Measurements from ENCODE around the gene IFI27L1.
"Not testable (repeated sequence)": the region's sequence is repeated elsewhere in the genome, so short reads cannot be mapped to it uniquely, and the experiment has no call there.

The IFI27L1 gene

DNA sequence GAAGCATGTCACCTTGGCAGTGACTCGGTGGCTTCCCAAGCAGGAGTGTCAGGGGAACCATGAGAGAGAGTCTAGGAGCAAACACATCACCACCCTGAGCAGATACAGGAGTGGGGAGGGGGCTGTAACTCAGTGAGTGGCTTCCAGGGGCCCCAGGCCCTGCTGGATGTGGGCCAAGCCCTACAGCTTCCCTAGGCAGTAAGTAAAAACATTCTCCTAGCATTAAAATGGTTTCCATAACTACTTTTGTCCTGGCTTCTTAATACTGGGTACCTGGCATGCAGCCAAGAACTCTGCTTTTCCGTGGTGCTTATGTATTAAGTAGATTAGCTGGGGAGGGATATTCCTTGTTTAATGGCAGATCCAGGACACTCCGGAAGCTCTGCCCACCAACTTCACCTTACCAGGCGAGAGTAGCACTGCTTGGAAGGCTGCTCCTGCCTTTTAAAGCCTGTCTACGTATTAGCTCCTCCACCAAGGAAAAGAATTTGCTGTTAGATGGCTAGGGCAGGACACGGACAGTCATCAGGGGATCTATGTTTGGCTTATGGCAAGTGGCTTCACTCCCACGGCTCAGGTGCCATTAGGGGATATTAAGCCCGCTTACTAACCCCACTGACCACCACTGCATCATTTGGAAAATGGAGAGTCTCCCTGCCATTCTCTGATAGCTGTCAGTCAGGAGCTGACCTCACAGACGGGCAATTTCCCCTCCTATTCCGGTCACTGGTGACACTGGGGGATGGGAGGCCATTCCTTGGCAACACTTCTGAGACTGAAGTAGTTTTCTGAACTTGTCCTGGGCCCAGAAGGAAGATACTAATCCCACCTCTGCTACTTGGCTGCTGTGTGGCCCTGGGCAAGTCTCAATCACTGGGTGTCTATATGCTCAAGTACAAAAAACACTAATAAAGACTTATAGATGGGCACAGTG, 32.2 kb upstream of the IFI27L1 start:
- no peak for DNase-seq

DNA sequence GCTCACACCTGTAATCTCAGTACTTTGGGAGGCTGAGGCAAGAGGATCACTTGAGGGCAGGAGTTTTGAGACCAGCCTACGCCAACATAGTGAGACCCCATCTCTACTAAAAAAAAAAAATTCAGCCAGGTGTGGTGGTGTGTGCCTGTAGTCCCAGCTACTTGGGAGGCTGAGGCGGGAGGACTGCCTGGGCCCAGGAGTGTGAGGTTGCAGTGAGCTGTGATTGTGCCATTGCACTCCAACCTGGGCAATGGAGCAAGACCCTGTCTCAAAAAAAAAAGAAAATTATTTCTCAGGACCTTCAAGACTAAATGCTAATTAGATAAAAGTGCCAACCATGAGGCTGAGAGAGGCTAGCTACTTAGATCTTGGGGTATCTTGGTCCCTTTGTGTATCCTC, 31.5 kb upstream of the IFI27L1 start:
- no peak for DNase-seq

DNA sequence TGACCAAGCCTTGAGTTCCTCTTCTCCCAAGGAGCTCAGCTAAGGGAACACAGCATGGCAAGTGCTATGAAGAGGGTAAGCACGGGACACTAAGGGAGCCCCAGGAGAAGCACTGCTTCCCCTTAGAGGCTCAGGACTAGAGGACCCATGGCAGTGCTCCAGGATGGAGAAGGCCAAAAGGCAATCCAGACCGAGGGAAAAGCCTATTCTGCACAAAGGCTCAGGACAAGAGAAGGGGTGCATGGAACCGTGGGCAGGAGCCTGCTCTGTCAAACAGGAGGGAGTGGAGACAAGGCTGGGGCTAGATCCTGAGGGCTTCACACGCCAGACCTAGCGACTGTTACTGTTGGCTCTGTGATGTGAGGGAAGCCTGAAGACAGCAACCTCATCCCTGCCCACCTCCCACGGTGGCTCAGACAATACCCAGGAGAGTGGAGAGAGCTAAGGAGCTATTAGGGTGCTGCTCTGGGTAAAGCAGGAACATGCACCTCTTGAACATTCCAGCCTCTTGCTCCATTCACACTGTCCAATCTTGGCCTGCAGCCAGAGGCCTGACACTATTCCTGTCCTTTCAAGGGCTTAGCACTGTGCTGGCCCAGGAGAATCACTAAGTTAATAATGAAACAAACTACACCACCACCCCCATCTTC, 30.8 kb upstream of the IFI27L1 start:
- no peak for DNase-seq

GRCh38 chr14:94051115-94051514, 30.0 kb upstream of the IFI27L1 start:
- DNase-seq: no peak

- no peak for DNase-seq
Observed at GRCh38 chr14:94051779-94052178, 29.3 kb upstream of the IFI27L1 start.

GRCh38 chr14:94052199-94052598, 28.9 kb upstream of the IFI27L1 start:
- DNase-seq: no peak

GRCh38 chr14:94052662-94053061, 28.4 kb upstream of the IFI27L1 start:
- DNase-seq: no peak

DNA sequence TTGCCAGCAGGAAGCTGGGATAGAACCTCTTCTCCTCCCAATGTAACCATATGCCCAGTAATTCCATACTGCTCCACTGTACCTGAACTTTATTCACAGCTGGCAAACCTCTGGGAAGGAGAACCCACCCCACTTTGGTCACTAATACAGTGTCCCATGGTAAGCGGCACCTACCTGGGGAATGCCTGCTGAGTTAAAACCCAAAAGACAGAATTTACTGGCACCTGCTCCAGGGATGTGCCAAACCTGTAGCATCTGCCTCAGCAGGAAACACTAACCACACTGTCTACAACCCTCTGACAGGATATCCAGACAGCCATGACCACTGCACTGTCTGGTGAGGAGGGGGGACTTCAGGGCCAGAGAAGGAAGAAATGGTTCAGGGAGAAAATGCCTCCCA, 26.7 kb upstream of the IFI27L1 start:
- DNase-seq: no peak

GRCh38 chr14:94054936-94055335, 26.2 kb upstream of the IFI27L1 start:
- DNase-seq: no peak

GRCh38 chr14:94056579-94057308, 24.4 kb upstream of the IFI27L1 start:
- no peak for DNase-seq

DNA sequence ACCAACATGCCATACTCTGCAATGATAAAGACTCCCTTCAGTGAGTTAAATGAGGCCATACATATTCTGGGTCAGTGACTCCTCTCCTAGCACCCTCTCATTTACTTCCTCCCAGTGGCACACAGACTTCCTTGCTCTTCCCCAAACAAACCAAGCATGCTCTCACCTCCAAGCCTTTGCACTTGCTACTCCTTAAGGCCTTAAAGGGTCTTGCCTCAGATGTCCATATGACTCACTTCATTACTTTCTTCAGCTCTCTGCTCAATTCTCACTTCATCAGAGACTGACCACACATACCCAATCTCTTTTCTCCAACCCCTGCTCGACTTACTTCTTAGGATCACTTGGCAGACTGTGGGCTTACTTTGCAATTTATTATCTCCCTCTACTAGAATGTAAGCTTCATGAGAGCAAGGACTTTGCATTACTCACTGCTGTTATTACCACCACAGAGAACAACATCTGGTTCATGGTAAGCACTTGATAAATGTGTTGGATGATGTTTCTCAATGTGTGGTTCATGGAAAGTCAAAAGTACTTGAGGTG, 22.9 kb upstream of the IFI27L1 start:
- no peak for DNase-seq

DNA sequence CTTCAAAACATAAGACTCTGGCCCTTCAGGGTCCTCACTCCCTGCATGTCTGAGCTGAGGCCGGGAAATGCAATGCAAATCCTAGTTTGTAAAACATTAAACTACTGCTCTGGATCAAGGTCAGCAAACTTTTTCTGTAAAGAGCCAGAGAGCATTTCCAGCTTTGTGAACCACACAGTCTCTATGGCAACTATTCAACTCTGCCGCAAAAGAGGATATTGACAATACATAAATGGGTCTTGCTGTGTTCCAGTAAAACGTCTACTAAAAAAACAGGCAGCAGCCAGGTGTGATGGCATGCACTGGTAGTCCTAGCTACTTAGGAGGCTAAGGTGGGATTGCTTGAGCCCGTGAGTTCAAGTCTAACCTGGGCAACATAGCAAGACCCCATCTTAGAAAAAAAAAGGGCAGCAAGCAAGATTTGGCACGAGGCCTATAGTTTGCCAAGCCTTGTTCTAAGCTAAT, 22.4 kb upstream of the IFI27L1 start:
- no peak for DNase-seq

DNA sequence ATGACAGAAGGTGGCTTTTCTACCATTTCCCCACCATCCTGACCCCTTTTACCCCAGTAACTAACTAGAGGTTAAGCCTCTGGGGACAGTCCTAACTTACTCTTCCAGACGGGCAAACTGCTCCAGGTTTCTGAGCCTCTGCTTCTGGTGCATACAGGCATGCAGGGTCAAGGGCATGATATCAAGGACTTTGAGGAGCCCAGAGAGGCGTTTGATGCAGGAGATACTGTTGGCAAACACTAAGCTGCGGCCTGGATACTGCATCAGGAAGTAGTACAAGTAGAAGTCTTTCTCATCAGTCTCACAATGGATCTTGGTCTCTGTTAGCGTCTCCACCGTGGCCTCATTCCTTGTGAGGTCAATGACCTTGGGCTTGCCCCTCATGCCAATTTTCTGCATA, 21.1 kb upstream of the IFI27L1 start:
- no peak for DNase-seq

DNA sequence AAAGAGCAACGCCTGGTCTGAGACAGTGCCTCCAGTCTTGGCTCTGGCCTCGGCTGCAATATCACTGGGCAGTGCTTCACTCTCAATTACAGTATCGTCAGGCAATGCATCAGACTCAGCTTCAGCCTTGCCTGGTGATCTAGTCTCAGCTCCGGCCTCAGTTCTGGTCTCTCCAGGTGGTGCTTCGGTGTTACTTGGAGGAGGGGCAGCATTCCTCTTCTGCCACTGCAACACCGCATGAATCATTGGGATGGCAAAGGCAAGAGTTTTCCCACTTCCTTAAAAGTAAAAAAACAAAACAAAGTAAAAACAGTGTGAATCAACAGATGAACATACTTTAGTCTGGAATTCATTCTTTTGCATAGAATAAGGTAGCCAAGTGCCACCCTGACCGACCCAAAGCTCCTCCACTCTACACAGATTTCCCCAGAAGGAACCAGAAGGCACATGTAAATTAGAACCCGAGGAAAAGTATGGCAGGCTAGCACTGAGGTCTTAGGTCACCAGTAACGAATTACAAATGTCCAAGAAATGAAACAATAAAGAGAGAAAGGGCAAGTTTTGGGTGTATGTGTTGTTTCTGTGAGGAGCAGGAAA, 18.7 kb upstream of the IFI27L1 start:
- DNase-seq: no peak

DNA sequence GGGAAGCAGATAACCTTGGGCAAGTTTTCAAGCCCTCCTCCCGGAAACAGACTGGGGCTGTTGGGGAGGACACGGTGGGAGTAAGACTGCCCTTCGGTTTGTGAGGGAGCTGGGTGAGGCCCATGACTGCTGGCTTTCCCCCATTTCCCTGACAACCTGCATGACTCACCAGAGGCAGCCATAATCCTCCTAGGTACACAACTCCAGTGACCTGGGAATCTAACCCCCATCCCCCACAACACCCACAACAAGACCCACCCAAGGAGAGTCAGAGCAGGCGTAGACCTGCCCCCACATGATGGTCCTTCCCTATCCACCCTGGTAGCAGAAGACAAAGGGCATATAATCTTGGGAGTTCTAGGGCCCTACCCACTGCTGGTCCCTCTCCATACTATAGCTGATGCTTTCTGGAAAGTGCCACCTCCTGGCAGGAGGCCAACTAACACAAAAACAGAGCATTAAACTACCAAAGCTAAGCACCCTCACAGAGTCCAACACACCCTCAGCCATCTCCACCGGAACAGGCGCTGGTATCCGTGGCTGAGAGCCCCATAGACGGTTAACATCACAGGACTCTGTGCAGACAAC, 14.9 kb upstream of the IFI27L1 start:
- DNase-seq: no peak

- DNase-seq: not testable (repeated sequence)
Observed at GRCh38 chr14:94072076-94072475, 9.0 kb upstream of the IFI27L1 start.

GRCh38 chr14:94074534-94074933, 6.6 kb upstream of the IFI27L1 start:
- no peak for DNase-seq

- no peak for DNase-seq
Observed at GRCh38 chr14:94075008-94075407, 6.1 kb upstream of the IFI27L1 start.

DNA sequence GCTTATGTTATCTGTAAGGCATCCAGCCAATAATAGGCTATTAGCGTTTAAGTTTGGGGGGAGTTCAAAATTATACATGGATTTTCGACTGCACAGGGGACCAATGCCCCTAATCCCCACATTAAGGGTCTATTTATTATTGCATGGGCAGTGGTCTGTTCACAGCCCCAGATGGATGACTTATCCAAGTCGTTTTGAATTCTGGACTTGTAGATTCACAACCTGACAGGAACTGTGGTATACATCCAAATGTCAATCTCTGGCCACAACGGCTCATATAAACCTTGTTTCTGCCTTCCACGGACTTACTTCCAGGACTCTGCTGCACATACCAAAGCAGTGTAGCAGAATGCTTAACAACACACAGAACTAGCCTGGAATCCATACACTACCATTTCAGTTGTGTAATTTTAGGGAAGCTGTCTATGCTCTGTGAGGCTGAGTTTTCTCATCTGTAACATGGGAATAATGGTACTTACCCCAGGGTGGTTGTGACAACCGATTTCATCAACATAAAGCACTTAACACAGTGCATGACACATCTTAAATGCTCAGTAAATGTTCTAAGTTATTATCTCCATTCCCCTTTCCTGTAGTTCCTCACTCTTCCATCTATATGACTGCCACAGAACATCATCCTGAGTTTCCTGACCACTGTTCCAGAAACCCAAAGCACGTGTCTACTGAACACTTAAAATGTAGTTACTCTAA, 3.8 kb upstream of the IFI27L1 start:
- DNase-seq: no peak

GRCh38 chr14:94077823-94078222, 3.3 kb upstream of the IFI27L1 start:
- DNase-seq: no peak

- no peak for DNase-seq
Observed at GRCh38 chr14:94079891-94080620, 1.1 kb upstream of the IFI27L1 start.

Measured in NCI-H1930 (cell line).